OCI-LY3 (cell line): ENCODE measurements around the gene LGALS9B.
"Not testable (repeated sequence)": the region's sequence is repeated elsewhere in the genome, so short reads cannot be mapped to it uniquely, and the experiment has no call there.

ENCODE experiments used
- CTCF ChIP-seq: fragments of 200-600, 300-600 bp; sonication (generic); IDR thresholded peaks from 2 replicates; pipeline ENCODE4 v1.5.1; 2014; ENCODE audit warnings: antibody characterized with exemption, low read length, low read depth
- EZH2phosphoT487 ChIP-seq: fragments of 200-600 bp; shearing (Covaris generic); IDR thresholded peaks from 2 replicates; pipeline ENCODE4 v1.6.1; 2018; ENCODE audit warnings: antibody characterized with exemption, mixed run types, low read depth

DNA sequence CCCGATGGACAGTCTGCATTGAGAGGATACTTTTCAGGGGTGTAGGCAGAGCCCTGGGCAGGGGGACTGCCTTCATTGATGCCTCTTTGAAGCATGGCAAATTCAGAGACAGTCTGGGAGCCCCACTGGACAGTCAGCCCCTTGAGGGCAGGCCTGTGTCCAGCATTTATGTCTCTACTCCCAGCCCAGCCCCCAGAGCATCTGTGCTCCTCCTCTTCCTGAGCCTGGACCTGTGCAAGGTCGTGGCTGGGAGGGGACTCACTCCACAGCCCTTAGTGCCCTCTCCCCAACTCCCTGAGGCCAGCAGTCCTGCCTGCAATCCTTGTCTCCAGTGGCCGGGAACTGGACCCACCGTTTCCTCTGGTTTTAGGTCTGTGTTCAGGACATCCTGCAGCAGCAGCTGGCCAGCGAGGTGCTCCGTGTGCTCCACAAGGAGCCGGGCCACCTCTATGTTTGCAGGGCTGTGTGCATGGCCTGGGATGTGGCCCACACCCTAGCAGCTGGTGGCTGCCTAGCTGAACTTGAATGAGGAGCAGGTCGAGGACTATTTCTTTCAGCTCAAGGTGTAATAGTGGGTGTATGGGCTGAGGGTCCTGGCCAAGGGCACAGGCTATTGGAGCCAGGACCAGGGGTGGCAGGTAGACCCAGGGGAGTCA is 22.6 kb downstream of the LGALS9B start:
- not testable (repeated sequence) for TF ChIP-seq CTCF, EZH2phosphoT487
